ENCODE results near the gene DDIT4L. TPM values are rescaled to one million over a fixed set of nuclear protein-coding genes. Genes with fewer than 3 reads are reported as not detected.

Gene DDIT4L
- total RNA-seq, 4 donors from 2014 or later: 41.8 to 99.7 (median 69.9) TPM

DNA sequence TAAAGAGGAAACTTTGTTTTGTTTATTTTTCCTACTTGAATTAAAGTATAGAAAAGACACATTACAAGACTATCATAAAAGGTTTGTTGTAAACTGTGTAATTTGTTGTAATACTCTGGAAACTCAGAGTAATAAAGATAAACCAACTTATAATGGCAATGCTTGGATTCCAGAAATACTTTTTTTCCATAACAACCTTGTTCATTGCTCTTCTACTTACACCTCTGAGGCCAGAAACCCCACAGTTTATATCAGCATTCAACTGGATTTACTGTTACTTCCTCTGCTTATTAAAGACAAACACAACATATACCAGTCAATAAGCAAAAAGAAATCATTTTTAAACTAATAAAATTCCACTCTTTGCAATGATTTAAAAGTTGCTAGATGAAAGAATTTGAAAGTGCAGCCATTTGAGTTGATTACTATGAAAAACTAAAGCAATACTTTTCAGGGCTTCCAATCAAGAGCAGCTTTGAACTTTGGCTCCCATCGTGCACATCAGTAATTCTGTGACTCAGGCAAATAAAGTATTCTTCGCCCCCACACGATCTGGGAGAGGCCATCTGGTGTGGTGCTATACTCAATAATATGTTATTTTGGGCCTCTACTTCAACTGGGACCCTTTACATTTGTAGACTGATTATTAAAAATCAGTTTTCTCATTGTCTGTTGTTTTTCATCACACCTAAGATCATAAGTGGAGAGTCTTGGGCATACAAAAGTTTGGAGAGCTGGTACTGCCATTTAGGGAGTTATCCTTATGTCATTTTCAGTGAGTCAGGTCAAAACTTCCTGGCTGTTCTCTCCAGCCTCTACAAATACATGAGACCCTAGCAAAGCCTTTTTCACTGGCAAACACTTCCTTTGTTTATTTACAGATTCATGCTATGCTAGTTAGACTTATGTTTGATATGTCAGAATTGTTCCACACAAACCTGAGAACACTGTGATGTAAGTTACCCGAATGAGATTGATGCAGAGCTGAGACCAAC, 20.5 kb downstream of the DDIT4L start:
- no peak for TF ChIP-seq POLR2A (IDR thresholded peaks at IDR 0.05)
- TF ChIP-seq, protein P1, sequence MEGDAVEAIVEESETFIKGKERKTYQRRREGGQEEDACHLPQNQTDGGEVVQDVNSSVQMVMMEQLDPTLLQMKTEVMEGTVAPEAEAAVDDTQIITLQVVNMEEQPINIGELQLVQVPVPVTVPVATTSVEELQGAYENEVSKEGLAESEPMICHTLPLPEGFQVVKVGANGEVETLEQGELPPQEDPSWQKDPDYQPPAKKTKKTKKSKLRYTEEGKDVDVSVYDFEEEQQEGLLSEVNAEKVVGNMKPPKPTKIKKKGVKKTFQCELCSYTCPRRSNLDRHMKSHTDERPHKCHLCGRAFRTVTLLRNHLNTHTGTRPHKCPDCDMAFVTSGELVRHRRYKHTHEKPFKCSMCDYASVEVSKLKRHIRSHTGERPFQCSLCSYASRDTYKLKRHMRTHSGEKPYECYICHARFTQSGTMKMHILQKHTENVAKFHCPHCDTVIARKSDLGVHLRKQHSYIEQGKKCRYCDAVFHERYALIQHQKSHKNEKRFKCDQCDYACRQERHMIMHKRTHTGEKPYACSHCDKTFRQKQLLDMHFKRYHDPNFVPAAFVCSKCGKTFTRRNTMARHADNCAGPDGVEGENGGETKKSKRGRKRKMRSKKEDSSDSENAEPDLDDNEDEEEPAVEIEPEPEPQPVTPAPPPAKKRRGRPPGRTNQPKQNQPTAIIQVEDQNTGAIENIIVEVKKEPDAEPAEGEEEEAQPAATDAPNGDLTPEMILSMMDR (IDR thresholded peaks at IDR 0.05 in 4 of 5, conservative IDR thresholded peaks at IDR 0.05 in 1 of 5): no peak
- DNase-seq (no peak), ATAC-seq (no peak)
- peaks cover 27 to 35% of the 10 kb centered on the region in 2 donors for H3K4me1 ChIP-seq
- no peak overlapping the region for H3K27ac ChIP-seq
- intact Hi-C loops (cut with DNase I; ENCODE audit: low total_unique reads): loop anchor here (5.0 kb wide), 1 partner anchor 133 kb away; no protein-coding TSS in a partner anchor
- in situ Hi-C loops (cut with MboI; ENCODE audit: low sequenced_read_pairs in 4 of 4): no loop called here
- no peaks in the 10 kb centered on the region for H3K9me3 ChIP-seq
- H3K4me3 ChIP-seq: no peak overlapping the region
- no peaks in the 10 kb centered on the region for H3K36me3 ChIP-seq
- no peaks in the 10 kb centered on the region for H3K27me3 ChIP-seq

DNA sequence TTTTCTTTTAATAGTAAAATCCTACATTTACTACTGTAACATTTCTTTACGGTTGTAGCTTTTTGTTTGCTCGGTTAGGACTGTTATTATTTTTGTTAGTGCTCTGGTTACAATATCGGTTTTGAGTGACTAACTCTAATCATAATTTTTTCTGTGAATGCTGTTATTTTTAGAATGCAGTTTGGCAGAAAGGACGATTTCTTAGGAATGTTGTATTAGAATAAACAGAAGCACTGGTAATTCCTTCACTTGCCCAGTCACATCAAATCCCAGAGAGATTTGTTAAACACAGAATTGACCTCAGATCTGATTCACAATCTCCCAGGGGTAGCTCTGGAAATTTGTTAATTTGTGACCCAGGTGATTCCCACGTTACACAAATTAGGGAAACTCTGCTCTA, 21.7 kb downstream of the DDIT4L start:
- Histone ChIP-seq H3K27me3 (no peaks in the 10 kb centered on the region), H3K4me3 (no peak overlapping the region), H3K9me3 (no peaks in the 10 kb centered on the region), H3K27ac (peak overlapping the region in 1 of 4 donors; percentile 43), H3K4me1 (peaks cover 31 to 47% of the 10 kb centered on the region in 2 donors), H3K36me3 (no peaks in the 10 kb centered on the region)
- no peak for DNase-seq
- no peak for TF ChIP-seq POLR2A (IDR thresholded peaks at IDR 0.05)
- TF ChIP-seq, protein P1 (IDR thresholded peaks at IDR 0.05 in 4 of 5, conservative IDR thresholded peaks at IDR 0.05 in 1 of 5): no peak
- in situ Hi-C loops (cut with MboI; ENCODE audit: low sequenced_read_pairs in 4 of 4): no loop called here
- intact Hi-C loops (cut with DNase I; ENCODE audit: low total_unique reads): loop anchor here (5.0 kb wide), 1 partner anchor 134 kb away; no protein-coding TSS in a partner anchor
- ATAC-seq: no peak

DNA sequence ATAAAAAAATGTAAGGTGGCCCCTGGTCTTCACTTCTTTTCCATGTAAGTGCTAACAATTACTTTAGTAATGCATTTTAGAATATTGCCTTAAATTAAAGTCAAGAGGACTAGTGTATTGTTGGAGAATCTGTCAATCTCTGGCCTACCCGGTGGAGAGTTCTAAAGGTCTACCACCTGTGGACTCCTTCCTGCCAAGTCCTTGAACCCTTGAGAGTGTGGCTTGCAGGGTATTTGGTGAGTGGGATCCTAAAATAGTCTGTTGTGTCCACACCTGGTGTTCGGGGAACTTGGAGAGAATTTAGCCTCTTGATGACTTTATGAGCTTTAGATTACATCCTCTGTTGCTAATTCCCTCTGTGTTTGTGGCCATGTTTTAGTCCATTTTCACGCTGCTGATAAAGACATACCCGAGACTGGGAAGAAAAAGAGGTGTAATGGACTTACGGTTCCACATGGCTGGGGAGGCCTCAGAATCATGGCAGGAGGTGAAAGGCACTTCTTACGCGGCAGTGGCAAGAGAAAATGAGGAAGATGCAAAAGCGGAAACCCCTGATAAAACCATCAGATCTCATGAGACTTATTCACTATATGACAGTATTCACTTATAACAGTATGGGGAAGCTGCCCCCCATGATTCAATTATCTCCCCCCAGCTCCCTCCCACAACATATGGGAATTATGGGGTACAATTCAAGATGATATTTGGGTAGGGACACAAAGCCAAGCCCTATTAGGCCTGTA, 23.8 kb downstream of the DDIT4L start:
- H3K36me3 ChIP-seq: no peaks in the 10 kb centered on the region
- intact Hi-C loops (cut with DNase I; ENCODE audit: low total_unique reads): loop anchor here (5.0 kb wide), 1 partner anchor 136 kb away; no protein-coding TSS in a partner anchor

DNA sequence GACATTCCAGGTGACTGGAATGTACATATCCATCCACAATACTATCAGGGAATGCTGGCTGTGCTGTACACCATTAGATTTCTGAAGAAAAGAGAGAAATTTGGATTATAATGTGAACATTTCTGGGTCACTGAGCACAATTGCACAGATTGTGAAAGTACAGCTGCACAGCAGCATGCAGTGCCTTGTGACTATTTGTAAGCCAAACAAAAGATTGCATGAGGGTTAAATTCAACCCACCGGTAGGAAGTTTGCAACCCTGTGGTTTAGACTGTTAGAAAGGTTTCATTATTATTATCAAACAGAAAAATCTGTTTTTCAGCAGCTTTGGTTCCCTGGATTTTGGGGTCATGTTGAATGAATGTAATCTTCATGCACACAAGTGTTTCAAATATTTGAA, 24.5 kb downstream of the DDIT4L start:
- H3K27me3 ChIP-seq: no peaks in the 10 kb centered on the region
- peak overlapping the region; percentile 70 to 87 (median 76) for H3K27ac ChIP-seq
- intact Hi-C loops (cut with DNase I; ENCODE audit: low total_unique reads) (loop anchor here (5.0 kb wide), 1 partner anchor 136 kb away; no protein-coding TSS in a partner anchor), in situ Hi-C loops (cut with MboI; ENCODE audit: low sequenced_read_pairs in 4 of 4) (no loop called here)
- H3K9me3 ChIP-seq: peaks cover 0 to 5% (median 3%) of the 10 kb centered on the region in 3 donors
- DNase-seq: no peak
- TF ChIP-seq, protein P1 (IDR thresholded peaks at IDR 0.05 in 4 of 5, conservative IDR thresholded peaks at IDR 0.05 in 1 of 5): no peak
- TF ChIP-seq POLR2A (IDR thresholded peaks at IDR 0.05): no peak
- H3K4me3 ChIP-seq: no peak overlapping the region
- peak; percentile 61 to 63 for ATAC-seq
- H3K4me1 ChIP-seq: peaks cover 31 to 47% of the 10 kb centered on the region in 2 donors
- no peaks in the 10 kb centered on the region for H3K36me3 ChIP-seq

More for the DNA sequence above, 23.8 kb downstream of the DDIT4L start:
- ATAC-seq (no peak), DNase-seq (no peak)
- H3K4me1 ChIP-seq: peaks cover 31 to 47% of the 10 kb centered on the region in 2 donors
- H3K4me3 ChIP-seq: no peak overlapping the region
- in situ Hi-C loops (cut with MboI; ENCODE audit: low sequenced_read_pairs in 4 of 4): no loop called here
- no peak for TF ChIP-seq POLR2A (IDR thresholded peaks at IDR 0.05)
- TF ChIP-seq, protein P1 (IDR thresholded peaks at IDR 0.05 in 4 of 5, conservative IDR thresholded peaks at IDR 0.05 in 1 of 5): no peak
- peaks cover 0 to 5% (median 3%) of the 10 kb centered on the region in 3 donors for H3K9me3 ChIP-seq
- no peaks in the 10 kb centered on the region for H3K27me3 ChIP-seq
- peak overlapping the region; percentile 70 to 87 (median 76) for H3K27ac ChIP-seq
